H54 (cell line): Measurements from ENCODE around the gene RPL39.
"Not testable (repeated sequence)": the region's sequence is repeated elsewhere in the genome, so short reads cannot be mapped to it uniquely, and the experiment has no call there.

ENCODE experiments used
- DNase-seq: peaks from one replicate; pipeline ENCODE4 v3.0.0; 2011; ENCODE audit warnings: low spot score, mixed read lengths; ENCODE audit not compliant: insufficient read length
- FAIRE-seq: peaks from 3 replicates; lab custom pipeline; 2011; peaks lifted over from hg19 to GRCh38; lab: Jason Lieb, UNC
- POLR2A ChIP-seq: IDR thresholded peaks from 2 replicates; pipeline ENCODE4 v1.6.1; 2011; ENCODE audit warnings: low read depth, mild to moderate bottlenecking, low read length

The RPL39 gene

DNA sequence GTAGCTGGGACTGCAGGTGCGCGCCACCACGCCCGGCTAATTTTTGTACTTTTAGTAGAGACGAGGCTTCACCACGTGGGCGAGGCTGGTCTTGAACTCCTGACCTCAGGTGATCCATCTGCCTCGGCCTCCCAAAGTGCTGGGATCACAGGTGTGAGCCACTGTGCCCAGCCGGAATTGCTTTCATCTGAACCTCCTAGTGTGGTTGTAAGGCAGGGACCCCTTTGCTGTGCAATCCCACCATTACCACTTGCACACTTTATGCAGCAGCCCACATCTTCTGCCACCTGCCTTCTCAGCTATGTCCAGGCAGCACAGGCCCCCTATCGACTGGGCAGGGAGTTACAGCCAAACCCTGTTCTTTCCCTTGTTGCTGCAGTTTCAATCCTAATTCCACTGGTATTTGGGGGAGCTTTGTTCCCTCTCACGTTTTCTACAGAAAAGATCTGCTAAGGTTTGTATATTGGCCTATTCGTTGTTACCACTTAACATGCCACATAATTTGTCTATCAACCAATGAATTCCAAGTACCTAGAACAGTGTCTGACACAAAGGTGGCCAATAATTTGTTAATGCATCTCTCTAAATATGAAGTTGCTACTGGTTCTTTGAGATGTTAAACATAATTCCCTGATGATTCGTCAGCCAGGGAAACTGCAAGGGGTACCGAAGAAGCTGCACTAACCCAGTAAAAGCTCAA, 6.5 kb downstream of the RPL39 start:
- FAIRE-seq (no peak), DNase-seq (no peak)
- no peak for TF ChIP-seq POLR2A

DNA sequence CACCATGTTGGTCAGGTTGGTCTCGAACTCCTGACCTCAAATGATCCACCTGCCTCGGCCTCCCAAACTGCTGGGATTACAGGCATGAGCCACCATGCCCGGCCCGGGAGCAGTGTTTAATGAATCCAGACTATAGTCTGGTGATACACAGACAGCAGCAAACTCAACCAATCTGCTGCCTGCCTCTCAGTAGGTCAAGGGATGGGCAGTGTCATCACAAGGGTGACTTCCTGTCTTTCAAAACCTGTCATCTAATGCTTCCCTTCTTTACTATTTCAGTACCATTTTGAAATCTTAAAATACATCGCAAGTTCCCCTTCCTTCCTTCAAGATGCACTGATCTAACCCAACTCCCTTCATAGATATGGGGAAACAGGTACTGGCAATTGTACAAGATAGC, 8.4 kb downstream of the RPL39 start:
- no peak for FAIRE-seq
- no peak for TF ChIP-seq POLR2A
- DNase-seq = no peak

DNA sequence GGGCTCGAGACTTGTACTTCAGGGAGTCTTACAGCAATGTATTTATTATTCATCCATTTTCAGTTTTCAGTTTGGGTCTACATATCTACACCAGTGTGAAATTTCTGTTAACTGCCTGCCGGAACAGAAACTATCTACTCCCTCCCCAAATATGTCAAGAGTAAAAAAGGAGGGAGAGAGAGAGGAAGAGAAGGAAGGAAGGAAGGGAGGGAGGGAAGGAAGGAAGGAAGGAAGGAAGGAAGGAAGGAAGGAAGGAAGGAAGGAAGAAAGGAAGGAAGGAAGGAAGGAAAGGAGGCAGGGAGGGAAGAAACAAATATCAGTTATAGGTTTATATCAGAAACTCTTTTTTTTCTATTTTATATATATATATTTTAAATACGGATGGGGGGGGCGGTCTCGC, 12.6 kb downstream of the RPL39 start:
- TF ChIP-seq POLR2A = no peak
- FAIRE-seq = no peak
- no peak for DNase-seq

DNA sequence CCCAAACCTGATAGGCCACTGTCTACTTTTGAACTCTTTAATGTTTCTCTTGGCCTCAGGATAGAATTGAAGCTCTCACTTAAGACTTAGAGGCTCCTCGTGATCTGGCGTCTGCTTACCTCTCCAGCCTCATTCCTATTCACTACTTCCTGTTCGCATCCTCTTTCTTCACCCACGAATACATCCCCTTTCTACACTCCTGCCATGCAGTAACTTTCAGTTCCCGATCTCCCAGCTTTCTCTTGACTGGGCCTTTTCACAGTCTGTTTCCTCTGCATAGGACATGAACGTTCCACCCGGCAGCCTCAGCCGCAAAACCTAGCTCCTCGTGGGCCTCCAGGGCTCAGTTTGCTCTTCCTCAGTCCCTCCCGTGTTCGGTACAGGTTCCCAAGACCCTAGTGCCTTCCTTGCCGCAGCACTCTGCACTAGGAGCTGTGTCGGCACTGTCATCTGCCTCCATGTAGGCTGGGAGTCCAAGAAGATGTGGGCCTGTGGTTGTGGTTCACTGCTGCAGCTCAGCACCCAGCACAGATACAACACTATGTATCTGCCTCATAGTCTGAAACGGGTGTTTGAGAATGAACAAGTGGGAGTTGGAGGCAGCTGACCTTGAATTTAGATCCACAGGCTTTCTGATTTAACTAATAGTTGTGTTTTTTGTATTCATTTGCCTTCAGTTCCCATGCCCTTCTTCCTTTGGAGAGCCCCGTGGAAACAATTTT, 15.8 kb downstream of the RPL39 start:
- no peak for TF ChIP-seq POLR2A
- FAIRE-seq = no peak
- no peak for DNase-seq

DNA sequence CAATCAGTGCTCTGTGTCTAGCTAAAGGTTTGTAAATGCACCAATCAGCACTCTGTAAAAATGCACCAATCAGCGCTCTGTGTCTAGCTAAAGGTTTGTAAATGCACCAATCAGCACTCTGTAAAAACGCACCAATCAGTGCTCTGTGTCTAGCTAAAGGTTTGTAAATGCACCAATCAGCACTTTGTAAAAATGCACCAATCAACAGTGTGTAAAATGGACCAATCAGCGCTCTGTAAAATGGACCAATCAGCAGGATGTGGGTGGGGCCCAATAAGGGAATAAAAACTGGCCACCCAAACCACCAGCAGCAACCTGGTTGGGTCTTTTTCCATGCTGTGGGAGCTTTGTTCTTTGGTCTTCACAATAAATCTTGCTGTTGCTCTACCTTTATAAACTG, 22.0 kb downstream of the RPL39 start:
- DNase-seq, FAIRE-seq: not testable (repeated sequence)

DNA sequence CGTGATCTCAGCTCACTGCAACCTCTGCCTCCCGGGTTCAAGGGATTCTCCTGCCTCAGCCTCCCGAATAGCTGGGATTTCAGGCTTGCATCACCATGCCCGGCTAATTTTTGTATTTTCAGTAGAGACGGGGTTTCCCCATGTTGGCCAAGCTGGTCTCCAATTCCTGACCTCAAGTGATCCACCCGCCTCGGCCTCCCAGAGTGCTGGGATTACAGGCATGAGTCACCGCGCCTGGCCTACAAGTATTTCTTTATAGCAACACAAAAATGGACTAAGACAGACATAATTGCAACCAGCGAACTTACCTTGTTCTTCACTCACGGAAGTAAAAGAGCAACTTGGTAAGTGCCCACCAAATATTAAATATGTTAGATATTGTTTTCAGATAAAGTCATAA, 23.0 kb downstream of the RPL39 start:
- not testable (repeated sequence) for DNase-seq
- peak; percentile 6 for FAIRE-seq

DNA sequence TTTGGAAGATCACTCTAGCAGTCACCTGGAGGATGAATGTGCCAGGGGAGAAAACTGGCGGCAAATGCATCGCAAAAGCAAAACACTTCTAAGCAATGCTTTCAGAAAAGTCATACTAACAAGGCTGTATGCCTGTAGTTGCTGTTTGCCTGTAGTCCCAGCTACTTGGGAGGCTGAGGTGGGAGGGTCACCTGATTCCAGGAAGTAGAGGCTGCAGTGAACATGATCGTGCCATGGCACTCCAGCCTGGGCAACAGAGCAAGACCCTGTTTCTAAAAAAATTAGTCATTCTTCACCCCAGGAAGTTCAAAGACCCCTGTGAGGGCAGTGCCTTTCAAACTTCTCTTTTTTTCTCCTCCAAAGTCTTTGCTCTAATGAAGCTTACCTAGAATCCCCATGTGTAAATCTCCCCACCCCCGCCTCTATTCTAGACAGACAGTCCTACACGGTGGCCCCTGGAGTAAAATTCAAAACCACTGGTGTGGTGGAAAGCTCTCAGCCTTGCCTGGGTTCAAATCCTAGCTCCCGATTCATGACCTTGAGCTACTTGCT, 27.5 kb downstream of the RPL39 start:
- no peak for TF ChIP-seq POLR2A
- FAIRE-seq (no peak), DNase-seq (no peak)

DNA sequence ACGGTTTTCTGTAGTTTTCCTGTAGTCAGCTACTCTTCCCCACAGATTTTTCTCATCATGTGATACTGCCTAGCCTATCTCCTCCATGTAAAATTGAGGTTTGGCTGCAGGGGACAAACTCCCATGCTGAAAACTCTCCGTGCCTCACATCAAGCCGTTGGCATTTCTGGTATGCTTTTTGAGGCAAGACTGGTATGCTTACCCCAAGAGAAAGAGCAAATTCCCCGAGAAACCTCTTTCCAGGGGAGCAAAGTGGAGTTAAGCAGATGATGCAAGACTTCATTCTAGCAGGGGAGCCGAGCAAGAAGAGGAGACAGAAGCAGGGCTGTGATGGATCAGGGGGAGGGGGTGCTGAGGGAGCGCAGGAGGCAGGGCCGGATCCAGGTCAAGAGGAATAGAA, 28.2 kb downstream of the RPL39 start:
- TF ChIP-seq POLR2A = no peak
- peak; percentile 30 for DNase-seq
- FAIRE-seq = no peak

DNA sequence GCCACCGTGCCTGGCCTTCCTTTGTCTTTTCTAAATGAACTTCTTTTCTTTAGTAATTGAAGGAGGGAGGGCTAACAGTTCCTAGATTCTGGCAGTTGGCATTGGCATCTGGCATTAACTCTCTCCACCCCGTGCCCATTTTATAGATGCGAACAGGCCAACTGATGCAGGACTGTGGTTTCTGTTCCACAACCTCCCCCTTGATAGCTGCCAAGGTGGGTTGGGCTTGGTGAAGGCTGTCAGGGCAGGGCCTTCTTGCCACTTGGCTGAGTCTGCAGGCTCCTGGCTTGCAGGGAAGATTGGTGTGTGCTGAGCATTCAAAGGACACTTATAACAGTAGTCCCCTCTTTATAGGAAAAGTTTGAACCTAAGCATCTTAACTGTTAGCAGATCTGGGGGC, 28.7 kb downstream of the RPL39 start:
- TF ChIP-seq POLR2A = no peak
- FAIRE-seq (no peak), DNase-seq (no peak)

DNA sequence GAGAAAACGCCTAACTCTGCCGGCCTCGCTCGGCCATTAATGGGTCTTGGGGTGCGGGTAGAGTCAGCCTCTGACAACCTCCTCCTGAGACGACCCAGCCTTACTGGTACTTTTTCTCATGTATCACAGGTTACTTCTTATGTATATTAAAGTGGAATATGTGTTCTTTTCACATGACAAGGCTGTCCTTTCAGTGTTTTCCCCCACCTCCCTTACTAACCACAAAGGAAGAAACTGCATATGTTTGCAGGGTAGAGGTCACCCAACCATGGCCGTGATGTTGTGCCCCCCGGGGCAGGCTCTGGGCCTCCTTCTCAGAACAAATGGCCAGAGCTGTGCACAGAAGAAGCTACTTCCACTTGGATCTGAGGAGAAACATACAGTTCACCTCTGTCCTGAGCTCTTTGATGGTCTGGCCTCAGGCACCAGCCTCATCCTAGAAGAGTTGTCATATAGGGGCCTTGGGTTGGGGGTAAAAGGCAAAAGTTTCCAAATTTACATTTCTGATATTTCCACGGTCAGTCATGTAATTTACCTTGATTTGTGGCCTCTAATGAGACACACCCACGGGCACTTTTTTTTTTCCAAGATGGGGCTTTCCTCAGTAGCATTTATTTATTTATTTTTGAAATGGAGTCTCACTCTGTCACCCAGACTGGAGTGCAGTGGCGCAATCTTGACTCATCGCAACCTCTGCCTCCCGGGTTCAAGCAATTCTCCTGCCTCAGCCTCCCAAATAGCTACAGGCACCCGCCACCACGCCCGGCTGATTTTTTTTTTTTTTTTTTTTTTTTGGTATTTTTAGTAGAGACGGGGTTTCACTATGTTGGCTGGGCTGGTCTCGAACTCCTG, 31.2 kb downstream of the RPL39 start:
- DNase-seq (no peak), FAIRE-seq (no peak)
- no peak for TF ChIP-seq POLR2A

DNA sequence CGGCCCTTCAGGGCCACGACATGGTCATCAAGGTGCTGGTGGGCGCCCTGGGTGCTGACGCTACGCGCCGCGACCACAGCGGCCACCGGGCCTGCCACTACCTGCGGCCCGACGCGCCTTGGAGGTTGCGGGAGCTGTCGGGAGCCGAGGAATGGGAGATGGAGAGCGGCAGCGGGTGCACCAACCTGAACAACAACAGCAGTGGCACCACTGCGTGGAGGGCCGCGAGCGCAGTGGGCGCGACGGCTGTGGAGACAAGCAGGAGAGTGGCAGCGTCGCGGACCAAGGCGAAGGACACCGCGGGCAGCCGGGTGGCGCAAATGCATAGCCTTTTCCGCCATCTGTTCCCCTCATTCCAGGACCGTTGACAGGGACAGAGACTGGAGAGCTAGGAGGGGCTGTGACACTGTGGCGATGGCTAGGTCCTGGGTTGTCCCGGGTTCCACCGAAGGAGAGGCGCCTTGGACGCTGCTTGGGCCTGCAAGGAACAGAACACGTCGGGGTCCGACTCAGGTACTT, 32.1 kb downstream of the RPL39 start:
- DNase-seq = no peak
- no peak for FAIRE-seq
- no peak for TF ChIP-seq POLR2A

DNA sequence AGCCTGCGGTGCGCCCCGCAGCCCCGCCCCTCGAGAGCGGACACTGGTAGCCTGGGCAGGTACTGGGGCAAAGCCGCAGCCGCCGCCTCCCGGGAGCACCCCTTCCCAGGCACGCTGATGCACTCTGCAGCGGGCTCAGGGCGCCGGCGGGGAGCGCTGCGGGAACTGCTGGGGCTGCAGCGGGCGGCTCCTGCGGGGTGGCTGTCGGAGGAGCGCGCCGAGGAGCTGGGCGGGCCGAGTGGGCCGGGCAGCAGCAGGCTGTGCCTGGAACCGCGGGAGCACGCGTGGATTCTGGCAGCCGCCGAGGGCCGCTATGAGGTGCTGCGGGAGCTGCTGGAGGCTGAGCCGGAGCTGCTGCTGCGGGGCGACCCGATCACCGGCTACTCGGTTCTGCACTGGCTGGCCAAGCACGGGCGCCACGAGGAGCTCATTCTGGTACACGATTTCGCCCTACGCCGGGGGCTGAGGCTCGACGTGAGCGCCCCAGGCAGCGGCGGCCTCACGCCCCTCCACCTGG, 32.6 kb downstream of the RPL39 start:
- FAIRE-seq (no peak), DNase-seq (no peak)
- no peak for TF ChIP-seq POLR2A

DNA sequence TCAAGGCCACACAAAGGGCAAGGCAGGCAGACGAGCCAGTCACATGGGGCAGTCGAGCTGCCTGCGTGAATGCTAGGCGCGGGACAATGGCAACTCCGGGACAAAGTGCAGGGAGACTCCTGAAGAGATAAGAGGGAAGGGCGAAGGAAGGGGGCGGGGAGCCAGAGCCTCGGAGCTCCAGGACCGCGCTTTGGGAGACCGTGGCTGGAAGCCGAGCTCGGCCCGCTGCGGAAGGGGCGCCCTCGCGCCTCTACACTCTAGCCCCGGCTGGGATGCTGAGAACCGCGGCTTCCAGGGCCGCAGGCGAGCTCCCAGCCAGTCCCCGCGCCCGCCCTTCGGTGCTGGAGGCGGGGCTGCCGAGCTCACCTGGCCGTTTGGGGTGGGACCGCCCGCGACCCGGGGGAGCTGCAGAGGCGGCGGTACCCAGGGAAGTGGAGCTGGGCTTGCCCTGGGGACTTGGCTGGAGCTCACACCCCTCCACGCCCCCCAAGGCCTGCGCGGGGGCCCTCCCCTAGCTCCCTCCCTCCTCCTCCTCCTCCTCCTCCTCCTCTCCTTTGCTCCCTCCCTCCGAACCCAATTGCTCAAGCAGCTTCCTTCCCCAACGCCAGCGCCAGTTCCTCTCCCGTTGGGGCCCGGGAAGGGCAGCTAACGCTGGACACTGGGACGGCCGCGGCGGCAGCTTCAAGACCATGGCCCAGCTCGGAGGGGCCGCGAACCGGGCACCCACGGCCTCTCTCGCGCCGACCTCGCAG, 33.3 kb downstream of the RPL39 start, which contains the start of gene SOWAHD:
Gene SOWAHD, plus strand, starts transcription at position 610 of the 752 bp plus-strand sequence. Its CDS starts 80 bp downstream, at position 690.
- FAIRE-seq (no peak), DNase-seq (peak; percentile 35)

DNA sequence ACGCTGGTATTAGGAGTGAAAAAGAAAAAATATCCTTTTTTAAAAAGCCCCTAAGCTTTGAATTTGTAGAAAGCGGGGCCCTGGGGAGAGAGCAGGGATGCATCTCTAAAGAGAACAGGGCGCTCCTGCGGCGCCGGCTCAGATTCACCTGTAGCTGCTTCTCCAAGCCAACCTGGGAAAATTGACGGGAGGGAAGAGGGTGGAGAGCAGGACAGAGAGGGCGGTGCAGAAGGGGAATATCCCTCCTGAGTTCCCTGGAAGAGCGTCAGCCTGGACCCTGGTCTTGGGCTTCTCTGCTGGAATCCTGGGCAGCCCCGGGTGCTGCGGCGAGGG, 33.8 kb downstream of the RPL39 start:
- TF ChIP-seq POLR2A = no peak
- no peak for FAIRE-seq
- no peak for DNase-seq

More for the DNA sequence above, 33.3 kb downstream of the RPL39 start, which contains the start of gene SOWAHD:
- no peak for TF ChIP-seq POLR2A
